Fibroblast of skin of scalp (primary cell): ENCODE data around the gene ZNF474.

Experiments
- DNase-seq: peaks from one replicate; pipeline ENCODE4 v3.0.0-alpha.2; 2013

ZNF474 gene

GRCh38 chr5:122154491-122154890 lies 25.1 kb downstream of the ZNF474 start:
- DNase-seq: peak; percentile 66

- DNase-seq: peak; percentile 63
These were observed 25.6 kb downstream of the ZNF474 start for GRCh38 chr5:122154910-122155309.

- no peak for DNase-seq
These were observed 26.2 kb downstream of the ZNF474 start for GRCh38 chr5:122155546-122155945.

- DNase-seq: peak; percentile 78
These were observed 27.5 kb downstream of the ZNF474 start for GRCh38 chr5:122156724-122157325.

GRCh38 chr5:122162100-122162638 lies 32.8 kb downstream of the ZNF474 start:
- peak; percentile 54 for DNase-seq

- DNase-seq: peak; percentile 99
These were observed 34.0 kb downstream of the ZNF474 start for GRCh38 chr5:122163121-122164069.

GRCh38 chr5:122164070-122164435 lies 34.7 kb downstream of the ZNF474 start:
- no peak for DNase-seq

GRCh38 chr5:122164831-122165558 lies 35.6 kb downstream of the ZNF474 start:
- no peak for DNase-seq

GRCh38 chr5:122165559-122166078 lies 36.3 kb downstream of the ZNF474 start:
- peak; percentile 97 for DNase-seq

GRCh38 chr5:122169350-122170103 lies 40.2 kb downstream of the ZNF474 start:
- no peak for DNase-seq

GRCh38 chr5:122170620-122171019 lies 41.3 kb downstream of the ZNF474 start:
- DNase-seq: peak; percentile 68

- DNase-seq: no peak
These were observed 42.9 kb downstream of the ZNF474 start for GRCh38 chr5:122172207-122172606.

GRCh38 chr5:122173474-122174415 lies 44.4 kb downstream of the ZNF474 start:
- no peak for DNase-seq

- DNase-seq: no peak
These were observed 45.7 kb downstream of the ZNF474 start for GRCh38 chr5:122175091-122175490.

- DNase-seq: no peak
These were observed 46.5 kb downstream of the ZNF474 start for GRCh38 chr5:122175852-122176251.

- DNase-seq: no peak
These were observed 47.8 kb downstream of the ZNF474 start for GRCh38 chr5:122177161-122177560.

GRCh38 chr5:122179701-122180100 lies 50.4 kb downstream of the ZNF474 start:
- DNase-seq: no peak

- no peak for DNase-seq
These were observed 50.9 kb downstream of the ZNF474 start for GRCh38 chr5:122180146-122180712.

- DNase-seq: peak; percentile 93
These were observed 51.7 kb downstream of the ZNF474 start for GRCh38 chr5:122180863-122181548.

GRCh38 chr5:122181863-122182262 lies 52.5 kb downstream of the ZNF474 start:
- DNase-seq: peak; percentile 50
